NCI-H187 (cell line): Measurements from ENCODE around the gene PER3.

Source experiments
- DNase-seq, 2 experiments: peaks; one replicate each; lab custom pipeline; 2025; lab: John Stamatoyannopoulos, UW

Gene PER3

DNA sequence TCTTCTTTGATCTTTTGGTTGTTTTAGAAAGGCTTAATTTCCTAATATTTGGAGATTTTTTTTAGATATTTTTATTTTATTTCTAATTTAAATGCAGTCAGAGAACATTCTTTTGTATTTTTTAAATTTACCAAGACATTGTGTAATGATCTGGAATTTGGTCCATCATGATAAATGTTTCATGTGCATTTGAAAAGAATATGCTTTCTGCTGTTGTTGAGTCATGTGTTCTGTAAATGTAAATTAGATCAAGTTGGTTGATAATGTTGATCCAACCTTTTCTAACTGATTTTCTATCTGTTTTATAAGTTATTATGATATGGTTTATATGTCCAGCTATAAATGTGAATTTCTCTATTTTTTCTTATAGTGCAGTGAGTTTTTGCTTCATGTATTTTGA lies 48.9 kb downstream of the PER3 start:
- no peak for DNase-seq

DNA sequence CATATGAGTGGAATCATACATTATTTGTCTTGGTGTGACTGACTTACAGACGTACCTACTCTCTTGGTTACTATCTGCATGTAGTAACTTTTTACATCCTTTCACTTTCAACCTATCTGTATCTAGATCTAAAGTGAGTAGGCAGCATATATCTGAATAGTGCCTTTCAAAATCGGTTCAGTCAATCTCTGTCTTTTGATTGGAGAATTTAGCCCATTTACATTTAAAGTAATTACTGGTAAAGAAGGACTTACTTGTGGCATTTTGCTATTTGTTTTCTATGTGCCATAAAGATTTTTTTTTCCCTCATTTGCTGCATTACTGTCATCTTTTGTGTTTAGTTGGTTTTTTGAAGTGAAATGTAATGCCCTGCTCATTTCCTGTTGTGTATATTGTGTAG lies 54.6 kb downstream of the PER3 start:
- no peak for DNase-seq

DNA sequence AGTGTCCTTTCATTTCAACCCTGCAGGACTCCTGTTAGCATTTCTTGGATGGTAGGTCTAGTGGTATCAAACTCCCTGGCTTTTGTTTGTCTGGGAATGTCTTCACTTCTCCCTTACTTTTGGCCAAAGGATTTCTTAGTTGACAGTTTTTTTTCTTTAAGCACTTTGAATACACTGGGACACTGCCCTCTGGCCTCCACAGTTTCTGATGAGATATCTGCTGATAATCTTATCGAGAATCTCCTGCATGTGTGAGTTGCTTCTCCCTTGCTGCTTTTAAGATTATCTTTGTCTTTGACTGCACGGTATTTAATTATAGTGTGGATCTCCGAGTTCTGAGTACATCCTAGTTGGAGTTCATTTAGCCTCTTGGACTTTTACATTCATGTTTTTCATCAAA lies 55.4 kb downstream of the PER3 start:
- no peak for DNase-seq

DNA sequence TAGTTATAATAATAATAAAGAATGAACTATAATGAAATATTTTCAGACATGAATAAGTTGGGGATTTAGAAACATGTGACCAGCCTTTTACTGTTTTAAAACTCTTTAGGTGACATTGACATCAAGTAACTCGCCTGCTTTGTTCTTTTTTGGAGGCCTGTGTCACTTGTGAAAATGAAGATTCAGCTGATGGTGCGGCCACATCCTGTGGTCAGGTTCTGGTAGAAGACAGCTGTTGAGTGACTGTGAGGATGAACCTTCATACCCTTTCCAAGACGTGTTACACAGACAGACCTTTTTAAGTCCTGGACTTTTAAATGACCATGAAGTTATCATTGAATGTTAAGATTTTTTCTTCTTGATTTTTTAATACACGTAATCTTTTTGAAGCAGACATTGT lies 58.4 kb downstream of the PER3 start:
- no peak for DNase-seq

DNA sequence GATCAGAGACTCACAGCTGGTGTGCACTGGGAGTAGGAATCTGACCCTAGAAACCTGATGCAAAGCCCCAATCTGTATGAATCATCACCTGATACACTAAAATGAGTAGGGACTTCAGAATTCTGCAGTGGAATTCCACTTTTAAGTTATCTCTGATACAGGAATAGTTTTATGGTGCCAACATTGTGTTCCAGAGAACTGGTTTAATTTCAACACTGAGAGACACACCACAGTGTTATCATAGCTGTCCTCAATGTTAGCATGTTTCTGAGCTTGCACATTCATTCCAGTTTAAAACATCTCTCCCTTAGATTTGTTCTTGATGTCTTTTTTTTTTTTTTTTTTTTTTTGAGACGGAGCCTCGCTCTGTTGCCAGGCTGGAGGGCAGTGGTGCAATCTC lies 61.7 kb downstream of the PER3 start:
- DNase-seq, result no peak

DNA sequence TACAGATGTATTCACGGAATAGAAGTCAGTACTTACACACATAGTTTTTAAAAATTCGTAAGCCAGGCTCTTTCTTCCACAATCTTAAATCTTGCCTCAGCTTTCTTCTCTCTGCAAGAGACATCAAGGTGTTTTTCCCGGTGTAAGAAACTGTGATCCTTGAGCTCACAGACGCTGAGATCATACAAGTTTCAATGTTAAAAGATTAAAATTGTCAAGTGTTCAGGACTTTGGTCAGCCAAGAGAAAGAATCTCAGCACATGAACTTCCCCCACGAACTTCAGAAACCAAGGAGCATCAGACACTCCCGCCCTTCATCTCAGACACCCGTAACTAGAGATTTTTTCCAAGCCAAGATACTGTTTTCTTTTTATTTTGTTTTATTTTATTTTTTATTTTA lies 62.6 kb downstream of the PER3 start:
- no peak for DNase-seq

DNA sequence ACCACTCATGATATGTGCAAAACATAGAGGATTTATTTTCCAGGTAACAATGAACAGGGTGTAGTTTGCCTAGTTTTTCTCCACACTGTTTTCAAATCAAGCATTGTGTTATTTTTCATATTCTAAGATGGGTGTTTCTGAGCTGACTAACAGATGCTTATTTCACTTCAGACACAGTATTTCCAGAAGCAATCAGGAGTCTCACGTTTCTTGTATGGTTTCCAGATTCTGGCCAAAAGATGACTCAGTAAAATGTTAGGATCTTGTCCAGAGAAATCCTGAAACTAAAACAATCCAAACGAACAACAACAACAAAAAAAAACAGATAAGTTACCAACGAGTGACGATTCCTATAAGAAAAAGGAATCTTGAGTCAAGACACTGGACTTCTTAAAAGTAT lies 63.5 kb downstream of the PER3 start:
- no peak for DNase-seq

DNA sequence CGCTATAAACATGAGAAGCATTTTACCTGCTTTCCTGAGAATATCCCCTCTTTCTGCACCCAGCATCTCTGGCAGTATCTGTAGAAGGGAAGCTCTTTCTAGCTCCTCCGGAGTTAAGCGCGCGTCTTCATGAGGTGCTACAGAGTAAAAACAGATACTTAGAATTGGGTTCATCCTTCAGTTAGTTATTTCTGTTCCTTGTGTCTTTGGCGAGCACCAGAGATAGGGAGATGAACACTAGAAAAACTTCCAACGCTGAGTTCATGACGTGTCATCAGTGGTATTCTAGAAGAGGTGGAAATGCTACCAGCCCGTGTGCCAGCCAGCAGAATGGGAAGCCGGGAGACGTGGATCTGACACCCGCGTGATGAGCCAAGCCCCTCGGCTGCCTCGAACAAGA lies 66.7 kb downstream of the PER3 start:
- no peak for DNase-seq

DNA sequence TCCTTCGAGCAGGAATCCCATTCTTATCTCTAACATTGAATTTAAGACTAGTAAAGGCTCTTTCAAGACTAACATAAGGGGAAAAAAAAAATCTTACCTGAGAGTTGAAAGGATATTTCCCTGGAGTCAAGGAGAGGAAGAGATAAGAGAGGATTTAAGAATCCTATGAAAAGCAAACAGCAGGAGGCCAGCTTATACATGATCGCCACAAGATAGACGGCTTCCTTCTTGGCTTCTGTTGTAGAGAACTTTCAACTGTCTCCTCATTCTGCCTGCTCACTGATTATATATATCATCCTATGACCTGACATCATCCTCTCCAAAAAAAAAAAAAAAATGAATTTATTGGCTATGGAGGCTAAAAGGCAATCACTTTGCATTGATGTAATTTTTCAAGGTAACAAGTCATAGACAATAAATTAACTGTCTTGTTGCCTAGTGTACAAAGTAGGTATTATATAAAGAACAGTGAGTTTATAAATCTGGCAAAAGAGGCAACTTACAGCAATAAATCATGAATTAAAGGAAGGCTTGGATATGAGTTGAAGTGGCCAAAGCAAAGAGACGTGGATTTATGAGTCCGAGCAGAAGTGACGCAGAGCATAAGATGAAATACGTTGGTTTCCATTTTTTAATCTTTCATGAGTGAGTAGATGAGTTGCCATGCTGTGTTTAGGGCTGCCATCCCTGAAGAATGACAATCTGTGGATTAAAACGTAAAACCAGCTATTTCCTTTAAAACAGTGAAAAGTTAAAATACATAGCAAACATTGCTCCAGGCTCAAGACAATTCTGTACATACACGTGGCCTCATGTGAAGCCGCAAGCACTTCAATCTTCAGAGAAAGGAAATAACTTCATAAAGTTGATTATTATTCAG lies 69.0 kb downstream of the PER3 start, which contains the start of gene UTS2:
TSS of gene UTS2 (minus strand) at position 262 of the 880 bp plus-strand sequence. CDS start at position 200, 62 bp downstream.
- DNase-seq, result no peak

DNA sequence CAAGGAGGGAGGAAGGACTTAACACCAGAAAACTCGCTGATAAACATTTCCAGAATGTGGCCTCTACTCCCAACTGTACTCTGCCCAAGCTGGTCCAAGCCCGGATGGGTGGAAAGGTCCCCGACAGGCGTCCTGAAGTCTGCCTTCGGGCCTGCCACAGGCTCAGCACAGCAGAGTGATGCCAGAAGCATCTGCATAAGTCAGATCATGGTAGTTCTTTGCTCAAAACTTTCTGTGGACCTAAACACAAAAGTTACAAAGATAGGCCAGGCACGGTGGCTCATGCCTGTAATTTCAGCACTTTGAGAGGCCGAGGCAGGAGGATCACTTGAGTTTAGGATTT lies 69.6 kb downstream of the PER3 start:
- no peak for DNase-seq

DNA sequence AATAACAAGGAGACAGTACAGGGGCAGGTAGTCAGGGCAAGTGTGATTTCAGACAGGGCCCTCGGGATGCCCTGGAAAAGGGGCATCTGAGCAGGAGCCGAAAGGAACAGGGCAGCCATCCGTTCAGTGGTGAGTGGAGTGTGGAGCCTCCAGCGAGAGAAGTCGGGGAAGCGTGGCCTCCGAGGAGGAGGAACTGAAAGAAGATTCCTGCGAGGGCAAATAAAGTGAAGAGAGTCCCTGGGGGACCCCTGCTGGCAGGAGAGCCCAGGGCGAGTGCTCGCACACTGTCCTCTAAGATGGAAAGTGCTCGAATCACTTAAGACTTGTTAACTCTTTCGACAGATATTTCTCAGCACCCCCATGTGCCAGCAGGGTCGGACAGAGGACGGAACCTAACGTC lies 72.3 kb downstream of the PER3 start:
- no peak for DNase-seq

DNA sequence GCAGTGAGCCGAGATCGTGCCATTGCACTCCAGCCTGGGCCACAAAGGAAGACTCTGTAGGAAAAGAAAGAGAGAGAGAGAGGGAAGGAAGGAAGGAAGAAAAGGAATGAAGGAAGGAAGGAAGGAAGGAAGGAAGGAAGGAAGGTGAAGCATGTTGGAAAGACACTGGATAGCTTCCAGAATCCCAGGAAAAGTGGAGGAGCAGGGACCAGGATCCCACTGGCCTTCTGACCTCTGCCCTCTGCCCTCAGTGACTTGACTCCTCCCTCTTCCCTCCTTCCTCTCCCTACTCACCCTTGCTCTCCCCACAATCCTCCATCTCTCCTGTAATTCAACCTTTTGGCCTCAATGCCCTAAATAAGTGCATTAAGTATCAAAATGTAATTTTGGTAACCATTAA lies 72.9 kb downstream of the PER3 start:
- DNase-seq, result no peak

DNA sequence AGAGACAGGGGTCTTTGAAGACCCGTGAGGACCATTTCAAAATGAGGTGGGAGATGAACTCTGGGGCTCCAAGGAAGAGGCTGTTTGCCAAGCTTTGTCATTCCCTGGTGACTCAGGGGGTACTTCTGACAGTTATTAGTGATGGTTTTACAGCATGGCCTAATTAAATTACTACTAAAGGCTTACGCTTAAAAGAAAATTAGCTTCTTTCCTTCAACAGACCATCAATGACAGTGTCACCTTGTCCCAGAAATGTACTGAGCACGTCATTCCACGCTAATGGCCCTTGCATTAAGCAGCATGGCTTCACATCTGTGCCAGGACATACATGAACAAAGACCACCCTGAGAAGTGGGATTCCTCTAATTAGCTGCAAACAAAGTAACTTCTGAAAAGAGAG lies 73.9 kb downstream of the PER3 start:
- no peak for DNase-seq

DNA sequence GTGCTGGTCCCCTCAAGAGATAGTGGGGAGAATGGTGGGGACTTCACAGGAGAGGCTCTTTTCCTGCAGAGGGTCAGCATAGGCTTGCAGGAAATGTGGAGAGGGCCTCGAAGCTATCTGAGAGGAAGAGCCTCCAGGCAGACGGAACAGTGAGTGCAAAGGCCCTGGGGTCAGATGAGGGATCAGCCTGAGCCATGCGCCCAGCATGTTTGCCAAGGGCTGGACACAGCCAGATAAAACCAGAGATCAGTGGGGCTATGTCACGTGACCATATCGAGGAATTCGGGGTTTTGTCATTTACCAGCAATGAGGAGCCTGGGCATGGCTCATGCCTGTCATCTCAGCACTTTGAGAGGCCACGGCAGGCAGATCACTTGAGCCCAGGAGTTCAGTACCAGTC lies 75.3 kb downstream of the PER3 start:
- no peak for DNase-seq

DNA sequence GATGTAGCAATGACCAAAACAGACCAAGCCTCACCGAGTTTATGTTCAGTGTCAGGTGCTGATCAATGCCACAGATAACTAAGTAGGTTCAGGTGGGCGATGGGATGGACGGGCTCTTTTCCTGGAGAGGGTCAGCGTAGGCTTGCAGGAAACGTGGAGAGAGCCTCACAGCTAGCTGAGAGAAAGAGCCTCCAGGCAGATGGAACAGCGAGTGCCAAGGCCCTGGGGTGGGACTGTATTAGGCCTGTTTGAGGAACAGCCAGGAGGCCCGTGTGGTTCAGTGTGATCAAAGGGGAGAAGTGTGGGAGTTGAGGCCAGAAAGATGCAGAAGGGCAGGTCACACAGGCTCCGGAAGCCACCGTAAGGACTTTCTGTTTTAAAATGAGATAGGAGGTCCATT lies 76.0 kb downstream of the PER3 start:
- no peak for DNase-seq

DNA sequence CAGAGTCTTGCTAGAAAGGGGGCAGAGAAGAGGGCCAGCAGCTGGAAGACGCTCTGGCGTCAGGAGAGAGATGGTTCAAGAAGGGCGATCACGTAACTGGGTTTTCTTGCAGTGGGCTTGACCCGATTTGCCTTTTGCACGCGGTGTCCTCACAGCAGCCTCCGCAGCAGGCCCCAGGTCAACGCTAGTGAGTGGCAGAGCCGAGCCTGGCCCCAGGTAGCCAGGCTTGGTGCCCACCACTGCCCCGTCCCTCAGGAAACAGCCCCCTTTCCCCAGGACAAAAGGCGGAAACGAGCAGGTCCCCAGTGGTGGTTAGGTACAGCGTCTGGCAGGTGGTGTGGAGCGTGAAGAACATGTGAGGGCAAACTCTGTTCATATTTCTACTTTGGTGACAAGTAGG lies 77.4 kb downstream of the PER3 start:
- DNase-seq, result no peak

DNA sequence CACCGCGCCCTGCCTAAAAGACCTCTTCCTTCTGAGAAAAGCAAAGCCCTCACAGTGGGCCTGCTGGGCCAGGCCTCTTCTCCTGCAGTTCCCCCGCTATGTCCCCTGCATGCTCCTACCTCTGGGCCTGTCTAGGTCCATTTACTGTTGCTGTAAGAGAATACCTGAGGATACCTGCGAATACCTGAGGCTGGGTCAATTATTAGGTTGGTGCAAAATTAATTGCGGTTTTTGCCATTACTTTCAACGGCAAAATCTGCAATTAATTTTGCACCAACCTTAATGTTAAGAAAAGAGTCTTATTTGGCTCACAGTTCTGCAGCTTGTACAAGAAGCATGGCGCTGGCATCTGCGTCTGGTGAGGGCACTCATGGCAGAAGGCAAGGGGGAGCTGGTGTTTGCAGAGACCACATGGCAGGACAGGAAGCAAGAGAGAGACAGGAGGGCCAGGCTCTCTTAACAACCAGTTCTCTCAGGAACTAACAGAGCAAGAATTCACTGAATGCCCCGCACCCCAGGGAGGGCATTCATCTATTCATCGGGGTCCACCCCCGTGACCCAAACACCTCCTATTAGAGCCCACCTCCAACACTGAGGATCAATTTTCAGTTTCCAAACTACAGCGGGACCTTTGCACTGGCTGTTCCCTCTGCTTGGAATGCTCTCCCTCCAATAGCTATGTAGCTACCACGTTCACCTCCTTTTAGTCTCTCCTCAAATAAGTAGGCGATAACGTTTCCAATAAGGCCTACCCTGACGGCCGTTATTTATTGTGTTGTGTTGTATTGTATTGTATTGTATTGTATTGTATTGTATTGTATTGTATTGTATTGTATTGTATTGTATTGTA lies 78.3 kb downstream of the PER3 start:
- no peak for DNase-seq

DNA sequence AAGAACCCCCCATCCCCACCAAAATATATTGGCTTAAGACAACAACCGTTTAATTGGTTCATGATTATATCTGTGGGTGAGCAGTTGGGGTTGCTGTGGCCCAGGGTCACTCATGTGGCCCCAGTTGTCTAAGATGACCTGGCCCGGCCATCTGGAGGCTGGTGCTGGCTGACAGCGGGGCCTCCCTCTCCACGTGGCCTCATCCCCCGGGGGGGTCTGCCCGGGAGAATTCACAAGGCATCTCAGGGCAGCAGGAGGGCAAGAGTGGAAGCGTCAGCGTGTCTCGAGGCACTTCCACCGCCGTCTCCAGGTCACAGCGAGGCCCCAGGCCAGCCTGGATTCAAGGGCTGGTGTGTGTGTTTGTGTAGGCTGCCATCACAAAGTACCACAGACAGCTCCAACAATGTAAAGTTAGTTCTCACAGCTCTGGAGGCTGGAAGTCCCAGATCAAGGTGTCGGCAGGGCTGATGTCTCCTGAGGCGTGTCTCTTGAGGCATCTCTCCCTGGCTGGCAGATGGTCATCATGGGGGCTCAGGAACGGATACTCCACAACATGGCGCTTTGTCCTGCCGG lies 79.8 kb downstream of the PER3 start:
- no peak for DNase-seq

DNA sequence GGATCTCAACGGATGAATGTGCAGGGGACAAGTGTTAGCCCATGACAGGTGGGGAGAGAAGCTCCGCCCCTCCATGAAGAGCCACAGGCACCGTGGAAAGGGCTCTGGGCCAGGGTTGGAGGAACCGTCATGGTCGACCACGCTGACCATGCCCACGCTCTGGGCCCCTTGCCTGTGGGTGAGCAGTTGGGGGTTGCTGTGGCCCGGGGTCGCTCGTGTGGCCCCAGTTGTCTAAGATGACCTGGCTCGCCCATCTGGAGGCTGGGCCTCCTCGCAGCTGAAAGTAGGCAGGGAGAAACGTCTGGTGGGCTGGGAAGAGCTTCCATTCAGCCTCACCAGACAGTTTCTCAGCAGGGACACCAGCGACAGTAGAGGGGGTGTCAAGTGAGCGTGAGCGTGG lies 81.9 kb downstream of the PER3 start:
- DNase-seq, result no peak

DNA sequence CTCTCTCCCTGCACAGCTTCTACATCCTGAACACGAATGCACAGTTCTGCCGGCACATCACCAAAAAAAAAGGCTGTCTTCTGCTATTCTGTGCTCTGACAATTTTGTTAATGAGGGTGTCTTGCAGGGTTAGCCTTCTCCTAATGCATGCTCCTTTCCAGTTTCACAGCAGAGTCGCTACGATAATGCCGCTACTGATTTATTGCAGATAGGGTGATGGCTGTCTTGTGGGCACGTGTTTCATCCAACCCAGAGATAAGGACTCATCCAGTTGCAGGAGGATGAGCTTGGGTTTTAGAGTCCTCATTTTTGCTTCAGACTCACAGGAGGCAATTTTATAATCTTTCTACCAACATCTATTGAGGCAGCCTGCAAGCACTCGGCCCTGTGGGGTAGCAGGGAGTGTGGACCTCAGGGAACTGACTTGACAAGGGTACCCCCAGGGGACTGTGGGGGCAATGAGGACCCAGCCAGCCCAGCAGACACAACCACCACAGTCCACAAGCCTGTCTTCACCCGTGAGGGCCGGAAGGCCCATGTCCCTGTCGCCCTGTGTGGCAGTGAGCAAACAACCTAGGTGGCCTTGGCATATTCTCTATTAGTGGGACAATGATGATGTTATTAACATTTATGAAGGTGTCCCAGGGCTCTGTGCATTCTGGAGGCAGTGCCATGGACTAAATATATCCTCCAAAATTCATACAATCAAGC lies 84.1 kb downstream of the PER3 start:
- DNase-seq, result no peak

DNA sequence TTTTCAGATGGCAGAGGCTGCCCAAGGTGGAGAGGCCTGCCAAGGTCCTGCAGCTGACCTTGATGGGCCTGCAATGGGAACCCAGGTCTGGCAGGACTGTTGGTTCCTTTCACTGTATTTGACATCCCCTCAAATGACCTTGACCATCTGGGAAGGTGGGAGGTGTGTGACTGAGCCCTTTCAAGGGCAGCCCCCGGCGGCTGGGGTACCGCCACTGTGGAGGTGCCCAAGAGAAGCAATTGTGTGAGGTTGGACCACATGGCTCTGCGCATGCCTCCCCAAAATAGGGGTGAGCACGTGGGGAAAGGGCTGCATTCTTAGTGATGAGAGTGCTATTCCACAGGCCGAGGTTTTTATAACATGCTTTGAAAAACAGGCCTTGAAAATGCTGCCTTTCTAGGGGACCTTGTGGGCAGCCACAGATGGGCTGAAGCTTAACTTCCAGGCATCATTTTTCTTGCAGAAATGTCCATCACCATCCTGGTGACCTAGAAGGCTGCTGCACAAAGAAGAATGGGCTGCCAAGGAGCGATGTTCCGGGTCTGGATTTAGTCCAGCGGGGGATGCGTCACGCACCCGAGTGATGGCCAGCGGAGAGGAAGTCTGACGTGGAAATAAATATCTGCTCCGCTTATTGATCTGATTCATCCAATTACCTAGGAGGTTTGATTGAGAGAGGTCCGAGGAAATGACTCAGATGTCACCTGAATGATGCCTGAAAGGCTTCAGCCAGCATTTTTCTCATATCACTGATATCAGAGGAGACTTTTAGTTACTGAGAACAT lies 85.2 kb downstream of the PER3 start:
- no peak for DNase-seq

DNA sequence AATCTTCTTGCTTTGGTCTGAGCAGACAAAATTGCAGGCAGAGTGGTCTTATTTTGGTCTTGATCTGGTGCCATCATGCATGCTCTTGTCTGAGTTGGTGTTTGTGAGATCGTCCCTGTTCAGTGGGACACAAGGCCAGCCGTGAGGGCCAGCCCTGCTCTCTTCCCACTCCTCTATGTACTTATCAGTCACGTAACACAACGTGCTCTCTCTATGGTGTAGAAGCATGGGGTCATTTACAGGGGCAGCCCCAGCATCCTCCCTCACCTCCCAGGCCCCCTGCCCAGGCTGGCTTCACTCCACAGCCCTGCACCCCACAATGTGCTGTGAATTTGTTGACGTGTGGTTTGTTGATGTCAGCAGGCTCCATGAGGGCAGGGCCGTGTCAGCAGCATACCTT lies 87.0 kb downstream of the PER3 start:
- no peak for DNase-seq
